RWPE2 (cell line): ENCODE data around the gene HYI.
"Not testable (repeated sequence)": the region's sequence is repeated elsewhere in the genome, so short reads cannot be mapped to it uniquely, and the experiment has no call there.

Experiments used
- ATAC-seq: fragments of 200-7000 bp; cut with Tn5 transposase; 3 replicates; pipeline ENCODE4 v1.9.1; 2021; ENCODE audit warnings: low read depth
- DNase-seq: peaks from one replicate; pipeline ENCODE4 v3.0.0-alpha.2; 2020; ENCODE audit warnings: low spot score
- H3K27ac ChIP-seq: fragments of 450-650 bp; 2 replicates; pipeline ENCODE4 v1.5.1; 2017; ENCODE audit warnings: mild to moderate bottlenecking; ENCODE audit not compliant: poor library complexity, severe bottlenecking
- H3K27me3 ChIP-seq: fragments of 250-450 bp; sonication (Bioruptor Pico); 2 replicates; pipeline ENCODE4 v1.5.1; 2021; ENCODE audit warnings: mild to moderate bottlenecking, moderate library complexity; ENCODE audit not compliant: insufficient read depth, poor library complexity, severe bottlenecking
- H3K36me3 ChIP-seq: fragments of 250-450 bp; sonication (Bioruptor Pico); 2 replicates; pipeline ENCODE4 v1.5.1; 2020; ENCODE audit warnings: low read depth, mild to moderate bottlenecking, moderate library complexity
- H3K4me1 ChIP-seq: fragments of 250-450 bp; sonication (Bioruptor Pico); 2 replicates; pipeline ENCODE4 v1.5.1; 2021; ENCODE audit warnings: mild to moderate bottlenecking, moderate library complexity; ENCODE audit not compliant: insufficient read depth, poor library complexity, severe bottlenecking
- H3K4me3 ChIP-seq: fragments of 250-450 bp; sonication (Bioruptor Pico); 2 replicates; pipeline ENCODE4 v1.5.1; 2021; ENCODE audit warnings: mild to moderate bottlenecking, moderate library complexity; ENCODE audit not compliant: severe bottlenecking
- H3K9me3 ChIP-seq: fragments of 250-450 bp; sonication (Bioruptor Pico); 2 replicates; pipeline ENCODE4 v1.5.1; 2021; ENCODE audit warnings: mild to moderate bottlenecking, moderate library complexity; ENCODE audit not compliant: severe bottlenecking
- TF ChIP-seq, protein P1 (sequence below): fragments of 450-650 bp; IDR thresholded peaks from one replicate; pipeline ENCODE4 v1.5.1; 2017; ENCODE audit warnings: mild to moderate bottlenecking, moderate library complexity; ENCODE audit not compliant: poor library complexity, severe bottlenecking

HYI gene

DNA sequence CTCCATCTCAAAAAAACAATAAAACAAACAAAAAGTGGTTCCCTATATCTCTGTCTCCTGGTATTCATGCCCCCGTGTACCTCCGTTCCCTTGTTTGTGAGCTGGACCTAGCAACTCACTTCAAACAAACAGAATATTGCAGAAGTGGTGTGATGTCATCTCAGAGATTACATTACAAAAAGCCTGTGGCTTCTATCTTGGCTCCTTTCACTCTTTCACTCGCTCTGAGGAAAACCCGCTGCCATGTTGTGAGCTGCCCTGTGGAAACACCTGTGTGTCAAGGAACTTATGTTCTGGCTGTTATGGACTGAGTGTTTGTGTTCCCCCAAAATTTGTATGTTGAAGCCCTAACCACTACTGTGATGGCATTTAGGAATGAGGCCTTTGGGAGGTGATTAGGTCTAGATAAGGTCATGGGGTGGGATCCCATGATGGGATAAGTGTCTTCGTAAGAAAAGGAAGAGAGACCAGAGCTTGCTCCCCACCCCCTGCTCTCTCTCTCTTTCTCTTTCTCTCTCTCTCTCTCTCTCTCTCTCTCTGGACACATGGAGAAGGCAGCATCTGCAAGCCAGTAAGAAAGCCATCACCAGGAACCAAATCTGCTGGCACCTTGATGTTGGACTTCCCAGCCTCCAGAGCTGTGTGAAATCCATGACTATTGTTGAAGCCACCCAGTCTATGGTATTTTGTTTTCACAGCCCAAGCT, 7.4 kb upstream of the HYI start:
- Histone ChIP-seq H3K4me3 (no peak overlapping the region), H3K27ac (no peak overlapping the region), H3K27me3 (no peaks in the 10 kb centered on the region), H3K9me3 (peaks cover 2% of the 10 kb centered on the region), H3K4me1 (peaks cover 5% of the 10 kb centered on the region), H3K36me3 (no peaks in the 10 kb centered on the region)
- TF ChIP-seq, protein P1, sequence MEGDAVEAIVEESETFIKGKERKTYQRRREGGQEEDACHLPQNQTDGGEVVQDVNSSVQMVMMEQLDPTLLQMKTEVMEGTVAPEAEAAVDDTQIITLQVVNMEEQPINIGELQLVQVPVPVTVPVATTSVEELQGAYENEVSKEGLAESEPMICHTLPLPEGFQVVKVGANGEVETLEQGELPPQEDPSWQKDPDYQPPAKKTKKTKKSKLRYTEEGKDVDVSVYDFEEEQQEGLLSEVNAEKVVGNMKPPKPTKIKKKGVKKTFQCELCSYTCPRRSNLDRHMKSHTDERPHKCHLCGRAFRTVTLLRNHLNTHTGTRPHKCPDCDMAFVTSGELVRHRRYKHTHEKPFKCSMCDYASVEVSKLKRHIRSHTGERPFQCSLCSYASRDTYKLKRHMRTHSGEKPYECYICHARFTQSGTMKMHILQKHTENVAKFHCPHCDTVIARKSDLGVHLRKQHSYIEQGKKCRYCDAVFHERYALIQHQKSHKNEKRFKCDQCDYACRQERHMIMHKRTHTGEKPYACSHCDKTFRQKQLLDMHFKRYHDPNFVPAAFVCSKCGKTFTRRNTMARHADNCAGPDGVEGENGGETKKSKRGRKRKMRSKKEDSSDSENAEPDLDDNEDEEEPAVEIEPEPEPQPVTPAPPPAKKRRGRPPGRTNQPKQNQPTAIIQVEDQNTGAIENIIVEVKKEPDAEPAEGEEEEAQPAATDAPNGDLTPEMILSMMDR = no peak
- DNase-seq = no peak
- ATAC-seq = no peak

DNA sequence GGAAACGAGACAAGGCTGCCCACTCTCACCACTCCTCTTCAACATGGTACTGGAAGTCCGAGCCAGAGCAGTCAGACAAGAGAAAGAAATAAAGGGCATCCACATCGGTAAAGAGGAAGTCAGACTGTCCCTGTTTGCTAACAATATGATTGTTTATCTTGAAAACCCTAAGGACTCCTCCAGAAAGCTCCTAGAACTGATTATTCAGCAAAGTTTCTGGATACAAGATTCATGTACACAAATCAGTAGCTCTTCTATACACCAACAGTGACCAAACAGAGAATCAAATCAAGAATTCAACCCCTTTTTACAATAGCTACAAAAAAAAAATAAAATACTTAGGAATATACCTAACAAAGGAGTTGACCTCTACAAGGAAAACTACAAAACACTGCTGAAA, 4.6 kb upstream of the HYI start:
- not testable (repeated sequence) for H3K4me3 ChIP-seq, H3K36me3 ChIP-seq, H3K9me3 ChIP-seq, DNase-seq, ATAC-seq, H3K27me3 ChIP-seq, H3K27ac ChIP-seq
- H3K4me1 ChIP-seq = peaks cover 14% of the 10 kb centered on the region

DNA sequence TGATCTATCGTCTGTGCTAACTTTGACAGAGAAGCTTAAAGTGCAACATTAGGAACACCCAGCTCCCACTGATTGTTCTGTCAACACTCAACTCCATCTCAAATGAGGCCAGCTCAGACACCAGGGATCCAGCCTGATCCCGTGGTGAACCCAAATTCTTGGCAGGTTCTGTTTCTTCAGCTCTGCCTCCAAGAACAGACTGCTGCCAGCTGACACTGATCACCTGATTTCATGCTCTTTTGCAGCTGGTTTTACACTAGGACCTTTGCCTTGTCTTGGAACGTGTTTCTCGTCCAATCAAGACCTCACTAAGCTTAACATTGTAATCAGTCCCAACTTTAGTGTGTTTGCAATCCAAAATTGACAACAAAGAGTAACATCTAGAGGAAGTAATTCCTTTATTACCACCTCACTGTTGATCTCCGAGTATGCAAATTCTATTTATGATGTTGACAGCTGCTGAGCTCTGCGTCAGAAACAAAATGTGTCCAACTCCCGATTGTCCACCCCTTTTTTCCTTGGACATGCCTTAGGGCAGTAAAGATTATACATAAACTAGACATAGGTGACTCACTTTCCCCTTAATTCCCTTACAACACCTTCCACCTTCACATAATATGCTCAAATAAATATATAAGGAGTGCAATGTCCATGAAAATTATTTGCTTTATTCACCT, 1.6 kb upstream of the HYI start:
- Histone ChIP-seq H3K9me3 (peaks cover 2% of the 10 kb centered on the region), H3K4me3 (no peak overlapping the region), H3K4me1 (peaks cover 16% of the 10 kb centered on the region), H3K27me3 (no peaks in the 10 kb centered on the region), H3K36me3 (peaks cover 21% of the 10 kb centered on the region), H3K27ac (peak overlapping the region; percentile 98)
- DNase-seq = no peak
- TF ChIP-seq, protein P1 = no peak
- no peak for ATAC-seq

DNA sequence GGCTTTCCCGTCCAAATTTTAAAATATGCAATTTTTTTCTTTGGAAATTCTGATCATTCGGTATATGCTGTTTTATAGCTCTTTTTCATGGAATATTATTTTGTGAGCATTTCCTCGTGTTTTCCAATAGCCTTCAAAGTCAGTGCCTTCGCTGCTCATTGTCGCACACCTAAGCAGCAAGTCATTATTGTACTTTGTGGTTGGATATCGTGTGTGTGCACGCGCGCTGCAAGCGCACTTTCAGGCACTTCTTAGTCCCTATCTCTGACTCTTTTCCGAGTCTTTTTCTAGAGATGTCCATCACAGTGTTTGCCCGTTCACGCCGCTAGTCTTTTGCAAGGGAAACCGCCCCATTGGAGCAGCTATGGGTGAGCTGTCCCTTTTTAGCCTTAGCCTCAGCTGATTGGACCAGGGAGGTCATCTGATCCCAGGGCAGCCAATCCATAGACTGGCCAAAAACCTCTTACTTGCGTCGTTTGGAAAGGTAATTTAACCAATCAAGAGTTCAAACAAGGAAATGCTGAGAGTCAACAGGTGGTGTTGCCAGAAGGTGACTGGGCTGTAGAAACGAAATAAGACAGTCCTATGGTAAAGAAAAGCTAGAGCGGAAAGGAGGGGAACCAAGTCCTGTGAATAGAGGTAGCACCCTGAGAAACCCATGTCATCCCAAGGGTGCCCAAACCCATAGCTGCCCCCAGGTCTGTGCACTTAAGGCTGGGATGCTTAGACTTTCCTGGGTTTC, 710 bp upstream of the HYI start:
- H3K9me3 ChIP-seq = no peaks in the 10 kb centered on the region
- H3K27me3 ChIP-seq = no peaks in the 10 kb centered on the region
- ATAC-seq (peak; percentile 83), DNase-seq (no peak)
- TF ChIP-seq, protein P1 = no peak
- peaks cover 16% of the 10 kb centered on the region for H3K4me1 ChIP-seq
- peak overlapping the region; percentile 98 for H3K27ac ChIP-seq
- peak overlapping the region; percentile 44 for H3K4me3 ChIP-seq
- H3K36me3 ChIP-seq = peaks cover 30% of the 10 kb centered on the region

DNA sequence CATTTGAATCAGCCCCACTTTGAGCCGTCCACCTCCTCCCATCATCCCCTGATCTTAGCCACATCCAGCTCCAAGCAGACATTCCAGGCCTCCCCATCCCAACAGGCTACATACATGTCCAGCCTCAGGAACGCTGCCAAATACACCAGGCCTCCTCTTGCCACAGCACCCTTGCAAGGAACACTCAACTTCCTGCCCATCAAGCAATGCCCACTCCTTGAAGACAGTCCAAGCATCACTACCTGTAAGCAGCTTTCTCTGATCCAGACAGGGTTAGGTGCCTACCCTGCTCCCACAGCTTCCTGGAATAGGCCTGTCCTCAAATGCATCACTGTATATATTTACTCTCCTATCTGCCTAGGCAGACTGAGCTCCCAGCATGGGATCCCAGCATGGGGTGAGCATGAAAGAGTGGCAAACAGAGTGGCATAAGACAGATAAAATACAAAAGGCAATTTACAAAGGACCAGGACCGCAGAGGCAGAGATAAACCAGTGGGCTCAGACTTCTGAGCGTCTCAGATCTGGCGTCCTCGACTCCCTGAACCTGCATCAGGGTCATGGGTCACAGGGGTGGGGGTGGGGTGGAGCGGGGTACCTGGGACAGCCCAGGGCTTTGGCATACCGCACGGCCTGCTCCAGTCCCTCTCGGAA, 816 bp downstream of the HYI start:
- DNase-seq = no peak
- H3K27ac ChIP-seq = peak overlapping the region; percentile 98
- peak; percentile 38 for ATAC-seq

More for the DNA sequence above, 816 bp downstream of the HYI start:
- H3K36me3 ChIP-seq = peaks cover 43% of the 10 kb centered on the region
- H3K4me1 ChIP-seq = peaks cover 16% of the 10 kb centered on the region
- no peaks in the 10 kb centered on the region for H3K27me3 ChIP-seq
- peak overlapping the region; percentile 44 for H3K4me3 ChIP-seq
- TF ChIP-seq, protein P1 = no peak
- no peaks in the 10 kb centered on the region for H3K9me3 ChIP-seq
